HG03139 (cell line): Measurements from ENCODE around the gene MMP11.

Experiments used
- ATAC-seq: cut with Tn5 transposase; IDR thresholded peaks from one replicate; pipeline ENCODE4 v1.9.1; 2021; ENCODE audit not compliant: unreplicated experiment

MMP11 gene

DNA sequence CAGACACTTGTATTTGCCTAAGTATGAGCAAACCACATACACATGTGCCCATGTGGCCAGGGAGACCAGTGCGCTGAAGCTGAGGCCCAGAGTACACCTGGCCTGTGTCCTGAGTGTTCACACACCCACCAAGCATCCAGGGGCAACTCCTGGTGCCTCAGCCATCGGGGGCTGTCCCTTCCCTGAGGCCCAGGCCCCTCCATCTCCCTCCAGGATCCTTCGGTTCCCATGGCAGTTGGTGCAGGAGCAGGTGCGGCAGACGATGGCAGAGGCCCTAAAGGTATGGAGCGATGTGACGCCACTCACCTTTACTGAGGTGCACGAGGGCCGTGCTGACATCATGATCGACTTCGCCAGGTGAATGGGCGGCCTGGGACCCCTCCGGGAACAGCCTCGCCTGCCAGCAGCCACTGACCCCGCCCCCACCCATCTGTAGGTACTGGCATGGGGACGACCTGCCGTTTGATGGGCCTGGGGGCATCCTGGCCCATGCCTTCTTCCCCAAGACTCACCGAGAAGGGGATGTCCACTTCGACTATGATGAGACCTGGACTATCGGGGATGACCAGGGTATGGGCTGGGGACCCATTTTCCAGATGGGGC is 7.6 kb downstream of the MMP11 start:
- ATAC-seq, result no peak

DNA sequence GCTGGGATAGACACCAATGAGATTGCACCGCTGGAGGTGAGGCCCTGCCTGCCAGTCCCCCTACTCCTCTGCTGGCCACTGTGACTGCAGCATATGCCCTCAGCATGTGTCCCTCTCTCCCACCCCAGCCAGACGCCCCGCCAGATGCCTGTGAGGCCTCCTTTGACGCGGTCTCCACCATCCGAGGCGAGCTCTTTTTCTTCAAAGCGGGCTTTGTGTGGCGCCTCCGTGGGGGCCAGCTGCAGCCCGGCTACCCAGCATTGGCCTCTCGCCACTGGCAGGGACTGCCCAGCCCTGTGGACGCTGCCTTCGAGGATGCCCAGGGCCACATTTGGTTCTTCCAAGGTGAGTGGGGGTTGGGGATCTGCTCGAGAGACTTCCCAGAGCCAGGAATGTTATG is 8.4 kb downstream of the MMP11 start:
- no peak for ATAC-seq

DNA sequence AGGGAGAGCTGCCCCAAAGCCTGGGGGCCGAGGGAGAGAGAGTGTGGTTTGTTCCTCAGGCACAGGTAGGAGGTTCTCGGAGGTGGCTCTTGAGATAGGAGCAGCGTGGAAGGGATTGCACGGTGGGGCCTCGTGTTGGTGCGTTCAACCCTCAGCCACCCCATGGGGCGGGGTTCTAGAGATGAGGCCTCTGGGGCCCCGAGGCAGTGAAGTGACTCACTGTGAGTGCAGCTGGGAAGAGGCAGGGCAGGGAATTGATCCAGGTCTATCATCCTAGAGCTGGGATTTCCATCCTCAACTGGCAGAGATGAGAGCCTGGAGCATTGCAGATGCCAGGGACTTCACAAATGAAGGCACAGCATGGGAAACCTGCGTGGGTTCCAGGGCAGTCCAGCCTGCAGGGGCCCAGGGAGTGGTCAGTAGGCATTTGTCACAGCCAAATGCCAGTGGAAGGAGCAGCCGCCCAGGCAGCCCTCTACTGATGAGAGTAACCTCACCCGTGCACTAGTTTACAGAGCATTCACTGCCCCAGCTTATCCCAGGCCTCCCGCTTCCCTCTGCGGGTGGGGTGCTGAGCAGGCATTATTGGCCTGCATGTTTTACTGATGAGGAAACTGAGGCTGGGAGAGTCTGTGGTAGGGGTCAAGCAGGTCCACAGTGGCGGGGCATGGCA is 9.0 kb downstream of the MMP11 start:
- no peak for ATAC-seq

DNA sequence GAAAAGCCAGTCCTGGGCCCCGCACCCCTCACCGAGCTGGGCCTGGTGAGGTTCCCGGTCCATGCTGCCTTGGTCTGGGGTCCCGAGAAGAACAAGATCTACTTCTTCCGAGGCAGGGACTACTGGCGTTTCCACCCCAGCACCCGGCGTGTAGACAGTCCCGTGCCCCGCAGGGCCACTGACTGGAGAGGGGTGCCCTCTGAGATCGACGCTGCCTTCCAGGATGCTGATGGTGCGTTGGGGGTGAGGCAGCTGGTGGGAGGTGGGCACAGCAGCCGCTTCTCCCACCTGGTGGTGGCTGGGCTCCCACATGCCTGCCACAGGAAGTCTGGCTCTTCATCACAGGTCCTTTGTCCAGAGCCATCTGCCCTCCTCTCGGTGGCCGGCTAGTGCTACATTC is 9.6 kb downstream of the MMP11 start:
- ATAC-seq, result no peak

DNA sequence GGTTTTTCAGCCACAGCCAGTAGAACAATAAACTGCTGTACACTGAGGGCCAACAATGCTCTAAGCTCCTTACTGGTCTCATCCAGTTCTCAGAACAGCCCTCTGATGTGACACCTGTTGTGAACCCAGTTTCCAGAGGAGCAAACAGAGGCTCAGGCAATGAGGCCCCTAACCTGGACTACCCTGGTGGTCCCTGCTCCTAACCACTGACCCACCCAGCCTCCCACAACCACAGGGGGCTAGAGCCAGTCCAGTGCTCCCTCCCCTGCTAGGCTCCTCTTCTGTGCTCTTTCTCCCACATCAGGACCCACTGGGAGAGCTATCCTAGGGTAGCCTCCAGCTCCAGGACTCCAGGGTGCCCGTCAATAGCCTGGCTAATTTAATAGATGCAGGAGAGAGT is 10.1 kb downstream of the MMP11 start:
- no peak for ATAC-seq

DNA sequence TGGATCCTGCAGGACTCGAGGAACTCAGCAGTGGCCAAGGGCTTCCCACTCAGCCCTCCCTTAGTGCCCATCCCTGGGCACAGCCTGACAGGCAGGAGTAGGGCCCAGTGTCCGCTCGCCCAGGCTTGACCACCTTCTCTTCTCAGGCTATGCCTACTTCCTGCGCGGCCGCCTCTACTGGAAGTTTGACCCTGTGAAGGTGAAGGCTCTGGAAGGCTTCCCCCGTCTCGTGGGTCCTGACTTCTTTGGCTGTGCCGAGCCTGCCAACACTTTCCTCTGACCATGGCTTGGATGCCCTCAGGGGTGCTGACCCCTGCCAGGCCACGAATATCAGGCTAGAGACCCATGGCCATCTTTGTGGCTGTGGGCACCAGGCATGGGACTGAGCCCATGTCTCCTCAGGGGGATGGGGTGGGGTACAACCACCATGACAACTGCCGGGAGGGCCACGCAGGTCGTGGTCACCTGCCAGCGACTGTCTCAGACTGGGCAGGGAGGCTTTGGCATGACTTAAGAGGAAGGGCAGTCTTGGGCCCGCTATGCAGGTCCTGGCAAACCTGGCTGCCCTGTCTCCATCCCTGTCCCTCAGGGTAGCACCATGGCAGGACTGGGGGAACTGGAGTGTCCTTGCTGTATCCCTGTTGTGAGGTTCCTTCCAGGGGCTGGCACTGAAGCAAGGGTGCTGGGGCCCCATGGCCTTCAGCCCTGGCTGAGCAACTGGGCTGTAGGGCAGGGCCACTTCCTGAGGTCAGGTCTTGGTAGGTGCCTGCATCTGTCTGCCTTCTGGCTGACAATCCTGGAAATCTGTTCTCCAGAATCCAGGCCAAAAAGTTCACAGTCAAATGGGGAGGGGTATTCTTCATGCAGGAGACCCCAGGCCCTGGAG is 10.9 kb downstream of the MMP11 start:
- ATAC-seq, result no peak

DNA sequence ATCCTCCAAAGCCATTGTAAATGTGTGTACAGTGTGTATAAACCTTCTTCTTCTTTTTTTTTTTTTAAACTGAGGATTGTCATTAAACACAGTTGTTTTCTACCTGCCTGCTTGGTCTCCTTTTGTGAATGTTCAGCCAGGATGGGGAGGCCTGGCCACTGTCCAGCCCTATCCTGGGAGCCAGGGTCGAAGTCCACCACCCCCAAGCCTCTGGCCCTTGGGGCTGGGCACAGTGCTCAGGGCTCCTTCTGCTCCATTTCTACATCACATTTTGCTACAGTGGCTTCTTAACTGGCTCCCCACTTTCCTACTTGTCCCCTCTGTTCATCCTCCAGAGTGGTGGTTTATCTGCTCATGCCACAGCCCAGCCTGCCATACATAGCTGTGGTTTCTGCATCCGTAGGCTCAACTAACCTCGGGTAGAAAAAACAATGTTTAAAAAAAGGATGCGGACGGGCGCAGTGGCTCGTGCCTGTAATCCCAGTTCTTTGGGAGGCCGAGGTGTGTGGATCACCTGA is 11.6 kb downstream of the MMP11 start:
- ATAC-seq, result no peak

DNA sequence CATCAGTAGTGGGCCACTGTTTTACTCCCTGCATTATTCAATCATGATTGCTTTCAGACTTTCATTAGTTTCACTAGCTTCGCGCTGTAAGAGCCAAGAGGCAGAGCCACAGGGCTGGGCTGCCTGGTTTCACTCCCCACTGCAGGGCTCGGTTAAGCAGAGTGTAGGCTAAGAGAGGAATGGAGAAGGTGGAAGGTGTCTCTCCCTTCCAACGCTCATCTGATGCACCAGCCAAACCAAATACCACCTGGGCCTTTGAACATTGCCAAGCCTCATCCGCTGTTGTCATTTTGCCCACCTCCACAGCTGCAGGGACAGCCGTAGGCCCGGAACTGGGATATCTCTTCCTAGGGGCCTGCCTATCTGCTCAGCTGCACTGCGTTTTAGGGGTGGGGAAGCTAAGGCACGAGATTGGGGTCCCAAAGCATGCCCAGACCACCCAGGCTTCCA is 13.6 kb downstream of the MMP11 start:
- no peak for ATAC-seq

DNA sequence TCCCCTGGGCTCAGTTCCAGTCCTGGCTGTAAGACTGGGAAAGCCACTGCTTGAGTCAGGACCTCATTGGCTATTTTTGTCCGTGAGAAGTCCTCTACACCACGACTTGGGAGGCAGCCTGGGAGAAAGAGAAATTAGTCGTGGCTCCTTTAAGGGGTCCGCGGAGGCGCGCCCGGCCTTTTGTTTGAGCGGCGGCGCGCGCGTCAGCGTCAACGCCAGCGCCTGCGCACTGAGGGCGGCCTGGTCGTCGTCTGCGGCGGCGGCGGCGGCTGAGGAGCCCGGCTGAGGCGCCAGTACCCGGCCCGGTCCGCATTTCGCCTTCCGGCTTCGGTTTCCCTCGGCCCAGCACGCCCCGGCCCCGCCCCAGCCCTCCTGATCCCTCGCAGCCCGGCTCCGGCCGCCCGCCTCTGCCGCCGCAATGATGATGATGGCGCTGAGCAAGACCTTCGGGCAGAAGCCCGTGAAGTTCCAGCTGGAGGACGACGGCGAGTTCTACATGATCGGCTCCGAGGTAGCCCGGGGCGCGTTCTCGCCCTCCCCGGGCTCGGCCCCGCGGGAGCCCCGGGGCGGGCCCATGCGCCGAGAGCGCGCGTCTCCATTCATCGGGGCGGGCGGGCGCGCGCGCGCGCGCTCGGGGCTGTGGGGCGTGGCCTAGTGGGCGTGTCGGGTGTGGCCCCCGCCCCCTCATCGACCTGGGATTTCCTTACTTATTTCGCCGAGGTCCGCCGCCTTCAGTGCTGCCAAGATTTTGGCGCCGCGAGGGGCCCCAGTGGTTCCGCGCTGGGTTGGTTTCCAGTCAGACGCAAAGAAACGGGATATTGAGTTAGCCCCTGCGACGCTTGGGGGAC is 14.3 kb downstream of the MMP11 start, which contains the start of gene SMARCB1:
SMARCB1 (plus strand) TSS at position 215 of the 848 bp plus-strand sequence; CDS start at position 419, 204 bp downstream.
- peak; percentile 63 for ATAC-seq

DNA sequence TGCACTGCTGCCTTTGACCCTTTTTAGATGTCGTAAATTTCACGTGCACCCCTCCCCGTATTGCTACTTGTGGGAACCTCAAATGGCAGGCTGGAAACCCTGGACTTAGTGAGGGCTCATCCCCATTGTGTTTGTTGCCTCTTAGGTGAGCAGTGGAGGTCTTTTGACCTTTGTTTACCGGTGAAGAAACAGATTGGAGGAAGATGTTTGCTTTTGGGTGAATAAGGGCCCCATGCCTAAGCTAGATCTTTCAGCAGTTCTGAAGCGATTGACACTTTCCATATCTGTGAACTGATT is 14.9 kb downstream of the MMP11 start:
- ATAC-seq, result peak; percentile 8

DNA sequence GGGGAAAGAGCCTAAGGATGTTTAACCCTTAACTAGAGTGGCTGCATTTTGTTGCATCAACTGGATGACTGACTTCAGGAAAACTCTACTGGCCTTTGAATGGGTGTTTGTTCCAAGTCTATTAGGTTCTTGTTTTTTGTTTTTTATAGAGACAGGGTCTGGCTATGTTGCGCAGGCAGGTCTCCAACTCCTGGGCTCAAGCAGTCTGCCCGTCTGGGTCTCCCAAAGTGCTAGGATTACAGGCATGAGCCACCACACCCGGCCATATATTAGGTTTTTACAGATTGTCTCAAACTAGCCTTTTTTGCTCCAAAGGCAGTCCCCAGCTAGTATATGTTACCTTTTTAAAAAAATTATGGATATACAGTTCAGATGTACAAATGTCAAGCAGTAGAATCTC is 15.3 kb downstream of the MMP11 start:
- no peak for ATAC-seq

DNA sequence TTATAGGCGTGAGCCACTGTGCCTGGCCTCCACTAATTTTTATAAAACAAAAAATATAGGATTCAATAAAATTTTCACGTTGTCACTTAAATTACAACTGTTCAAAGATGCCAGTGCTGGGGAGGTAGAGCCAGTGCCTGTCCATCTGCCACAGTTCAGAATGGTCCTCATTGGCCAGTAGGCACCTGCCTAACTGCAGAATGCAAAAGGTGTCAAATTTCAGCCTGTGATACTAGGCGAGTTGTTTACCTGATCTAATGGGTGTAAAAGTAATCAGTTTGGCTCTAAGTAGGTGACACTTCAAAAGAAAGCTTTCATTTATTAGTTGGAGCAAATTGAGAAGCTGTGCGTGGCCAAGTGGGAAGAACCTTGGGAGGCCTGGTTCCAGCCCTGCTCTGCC is 16.5 kb downstream of the MMP11 start:
- no peak for ATAC-seq

DNA sequence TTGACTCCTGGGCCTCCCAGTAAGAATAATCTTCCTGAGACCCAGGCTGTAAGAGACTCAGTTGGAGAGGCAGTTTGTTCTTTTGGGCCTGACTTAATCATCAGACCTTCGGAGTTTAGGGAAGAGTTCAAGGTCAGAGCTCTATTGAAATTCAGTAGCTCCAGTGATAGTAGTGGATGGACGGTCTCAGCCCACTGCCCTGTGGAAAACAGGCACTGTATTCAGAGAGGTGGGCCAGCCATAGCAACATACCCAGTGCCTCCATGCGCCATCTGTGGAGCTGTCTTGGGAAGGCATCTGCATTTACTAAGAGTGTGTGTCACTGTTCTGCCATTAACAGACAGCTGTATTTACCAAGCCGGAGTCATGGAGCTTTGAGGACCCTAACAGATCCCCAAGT is 17.0 kb downstream of the MMP11 start:
- no peak for ATAC-seq

DNA sequence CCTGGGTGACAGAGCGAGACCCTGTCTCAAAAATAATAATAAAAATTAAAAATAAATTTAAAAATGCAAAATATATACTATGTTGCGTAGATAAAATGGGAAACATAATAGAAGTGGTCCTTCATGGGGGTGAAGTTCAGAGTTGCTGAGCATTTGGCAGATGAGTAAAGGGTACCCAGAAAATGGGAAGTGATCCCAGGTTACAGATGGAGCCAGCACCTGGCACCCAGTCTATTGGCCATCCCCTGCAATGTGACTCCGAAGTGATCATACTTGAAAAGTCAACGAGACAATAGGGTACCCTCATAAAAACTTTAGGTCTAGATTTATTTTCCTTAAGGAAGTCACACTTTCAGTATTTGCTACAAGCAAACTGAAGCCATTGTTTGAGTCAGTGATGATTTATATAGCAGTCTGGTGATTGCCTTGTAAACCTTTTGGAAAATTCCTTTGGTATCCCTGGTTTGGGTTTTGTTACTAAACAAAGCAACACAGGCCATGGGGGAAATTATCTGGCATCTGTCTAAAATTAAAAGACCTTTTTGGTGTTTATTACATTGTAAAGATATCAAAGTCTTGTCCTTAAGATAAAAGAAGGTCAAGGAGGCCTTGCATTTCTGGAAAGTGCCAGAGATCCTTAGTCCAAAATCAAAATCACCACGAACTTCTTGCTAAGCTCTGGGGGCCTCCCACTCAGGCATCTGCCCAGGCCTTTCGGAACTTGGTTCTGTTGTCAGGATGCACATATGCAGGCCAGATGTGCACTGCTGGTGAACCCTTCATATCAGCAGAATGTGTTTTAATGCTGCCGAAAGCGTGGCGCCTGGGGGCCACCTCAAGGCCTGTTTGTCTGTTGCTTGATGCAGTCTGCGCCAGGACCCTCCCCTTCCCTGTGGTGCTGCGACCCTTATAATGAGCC is 18.4 kb downstream of the MMP11 start:
- no peak for ATAC-seq

DNA sequence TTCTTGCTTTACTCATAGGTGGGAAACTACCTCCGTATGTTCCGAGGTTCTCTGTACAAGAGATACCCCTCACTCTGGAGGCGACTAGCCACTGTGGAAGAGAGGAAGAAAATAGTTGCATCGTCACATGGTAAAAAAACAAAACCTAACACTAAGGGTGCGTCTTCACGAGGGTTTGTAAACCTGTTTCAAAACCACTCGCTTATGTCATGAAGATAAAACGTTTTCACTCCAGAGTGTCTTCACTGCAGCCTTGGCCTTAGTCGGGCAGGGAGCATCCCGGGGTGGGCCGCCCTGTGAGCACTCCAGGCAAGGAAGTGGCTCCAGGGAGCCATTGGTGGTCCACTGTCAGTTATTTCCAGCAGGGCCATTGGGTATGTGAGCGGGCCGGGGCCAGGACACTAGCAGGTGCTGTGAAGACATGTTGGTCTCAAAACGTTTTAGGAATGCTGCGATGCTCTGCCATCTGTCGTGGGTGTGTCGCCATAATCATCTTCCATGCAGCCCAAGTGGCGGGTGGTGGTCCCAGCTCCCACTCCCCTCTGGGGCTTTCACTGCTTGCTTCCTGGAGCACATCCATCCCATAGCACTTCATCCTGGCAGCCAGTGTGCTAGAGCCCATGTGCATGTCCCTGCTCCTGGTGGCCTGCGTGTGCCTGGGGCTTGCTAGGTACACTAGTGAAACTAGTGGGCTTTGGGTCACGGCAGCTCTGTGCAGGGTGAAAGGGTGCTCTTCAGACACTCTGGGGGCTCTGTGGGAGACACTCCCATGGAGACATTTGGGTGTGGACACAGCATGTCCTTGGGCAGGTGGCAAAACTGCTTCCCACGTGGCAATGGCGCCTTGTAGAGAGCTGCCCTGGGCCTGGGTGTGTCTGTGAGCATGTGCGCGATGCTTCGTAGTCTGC is 19.3 kb downstream of the MMP11 start:
- ATAC-seq, result no peak

DNA sequence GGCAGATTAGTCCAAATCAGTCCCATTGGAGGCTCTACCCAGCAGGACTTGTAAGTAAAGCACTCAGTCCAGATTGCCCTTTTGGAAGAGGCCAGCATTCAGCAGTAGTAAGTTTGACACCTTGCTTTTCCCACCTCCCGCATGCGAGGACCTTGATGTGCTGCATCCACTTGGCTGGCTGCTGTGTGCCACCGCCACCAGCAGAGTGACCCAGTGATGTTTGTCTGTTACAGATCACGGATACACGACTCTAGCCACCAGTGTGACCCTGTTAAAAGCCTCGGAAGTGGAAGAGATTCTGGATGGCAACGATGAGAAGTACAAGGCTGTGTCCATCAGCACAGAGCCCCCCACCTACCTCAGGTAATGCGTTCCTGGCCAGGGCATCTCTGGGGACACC is 20.7 kb downstream of the MMP11 start:
- no peak for ATAC-seq

DNA sequence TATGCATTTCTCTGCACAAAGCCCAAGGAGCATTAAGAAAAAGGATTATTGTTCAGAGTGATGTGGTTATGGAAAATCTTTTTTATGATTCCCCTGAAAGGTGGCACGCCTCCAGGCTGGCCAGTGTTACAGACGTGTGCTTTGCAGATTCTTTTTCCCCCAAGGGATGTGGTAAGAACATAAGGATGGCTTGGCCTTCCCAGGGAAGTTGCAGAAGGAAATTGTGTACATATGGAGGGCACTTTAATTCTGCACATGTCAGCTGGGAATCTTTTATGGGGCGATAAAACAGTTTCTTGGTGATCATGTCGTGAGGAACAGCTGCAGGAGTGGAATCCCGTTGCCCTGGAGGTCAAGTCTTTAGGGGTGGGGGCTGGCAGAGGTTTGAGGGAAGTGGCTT is 23.8 kb downstream of the MMP11 start:
- ATAC-seq, result no peak

DNA sequence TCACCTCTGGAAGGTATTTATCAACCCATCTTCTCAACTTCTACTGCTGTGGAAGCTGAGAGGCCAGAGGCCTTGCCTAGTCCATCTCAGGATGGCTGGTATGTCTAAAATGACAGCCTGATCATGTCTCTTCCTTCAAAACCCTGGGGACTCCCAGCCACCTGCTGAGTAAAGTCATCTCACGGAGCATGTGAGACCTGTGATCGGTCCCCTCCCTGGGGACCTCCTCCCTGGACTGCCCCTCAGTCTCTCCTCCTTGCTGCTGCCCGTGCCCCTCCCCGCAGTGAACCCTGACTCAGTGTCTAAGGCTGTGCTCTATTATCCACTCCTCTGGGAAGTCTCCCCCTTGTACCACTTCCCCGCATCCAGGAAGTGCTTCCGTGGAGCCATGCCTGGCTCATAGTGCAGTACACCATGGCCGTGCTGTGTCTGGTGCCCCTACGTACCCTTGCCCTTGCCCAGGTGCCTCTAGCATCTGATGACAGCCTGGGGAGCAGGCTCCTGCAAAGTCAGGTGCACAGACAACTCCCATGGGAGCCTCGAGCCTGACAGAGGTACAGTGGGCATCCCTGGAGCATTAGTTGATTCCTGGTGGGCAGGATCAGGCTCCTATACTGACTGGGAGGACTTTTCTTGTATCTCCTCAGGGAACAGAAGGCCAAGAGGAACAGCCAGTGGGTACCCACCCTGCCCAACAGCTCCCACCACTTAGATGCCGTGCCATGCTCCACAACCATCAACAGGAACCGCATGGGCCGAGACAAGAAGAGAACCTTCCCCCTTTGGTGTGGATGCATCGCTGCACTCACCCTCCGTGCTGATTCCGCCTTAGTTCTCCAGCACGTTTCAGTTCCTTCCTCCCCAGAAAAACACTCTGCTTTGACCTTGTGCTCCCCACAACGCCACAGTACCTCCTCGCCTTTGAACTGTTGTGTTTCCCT is 27.9 kb downstream of the MMP11 start:
- peak; percentile 49 for ATAC-seq
